GM20000 (cell line): ENCODE results near the gene VAV1.

Experiments used
- DNase-seq: peaks from one replicate; pipeline ENCODE4 v3.0.0; 2012; ENCODE audit warnings: low spot score
- TF ChIP-seq, protein P1 (sequence below): IDR thresholded peaks from 2 replicates; pipeline ENCODE4 v1.5.1; 2012; ENCODE audit warnings: mild to moderate bottlenecking, control low read depth; ENCODE audit errors: extremely low read depth, missing control alignments

The VAV1 gene

DNA sequence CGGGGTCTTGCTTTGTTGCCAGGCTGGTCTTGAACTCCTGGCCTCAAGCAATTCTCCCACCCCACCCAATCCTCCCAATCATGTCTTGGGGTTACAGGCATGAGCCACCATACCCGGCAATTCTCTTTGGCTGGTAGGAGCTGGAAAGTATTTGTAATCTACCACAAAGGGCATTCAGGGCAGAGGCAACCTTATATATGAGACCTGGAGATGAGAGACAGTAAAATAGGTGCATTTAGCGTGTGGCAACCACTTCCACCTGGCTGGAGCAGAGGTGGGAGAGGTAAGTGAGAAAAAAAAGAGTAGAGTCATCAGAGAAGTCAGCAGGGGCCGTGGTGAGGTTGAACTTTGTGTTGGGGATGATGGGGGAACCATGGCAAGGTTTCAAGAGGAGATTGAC lies 36.8 kb downstream of the VAV1 start:
- no peak for DNase-seq
- TF ChIP-seq, protein P1, sequence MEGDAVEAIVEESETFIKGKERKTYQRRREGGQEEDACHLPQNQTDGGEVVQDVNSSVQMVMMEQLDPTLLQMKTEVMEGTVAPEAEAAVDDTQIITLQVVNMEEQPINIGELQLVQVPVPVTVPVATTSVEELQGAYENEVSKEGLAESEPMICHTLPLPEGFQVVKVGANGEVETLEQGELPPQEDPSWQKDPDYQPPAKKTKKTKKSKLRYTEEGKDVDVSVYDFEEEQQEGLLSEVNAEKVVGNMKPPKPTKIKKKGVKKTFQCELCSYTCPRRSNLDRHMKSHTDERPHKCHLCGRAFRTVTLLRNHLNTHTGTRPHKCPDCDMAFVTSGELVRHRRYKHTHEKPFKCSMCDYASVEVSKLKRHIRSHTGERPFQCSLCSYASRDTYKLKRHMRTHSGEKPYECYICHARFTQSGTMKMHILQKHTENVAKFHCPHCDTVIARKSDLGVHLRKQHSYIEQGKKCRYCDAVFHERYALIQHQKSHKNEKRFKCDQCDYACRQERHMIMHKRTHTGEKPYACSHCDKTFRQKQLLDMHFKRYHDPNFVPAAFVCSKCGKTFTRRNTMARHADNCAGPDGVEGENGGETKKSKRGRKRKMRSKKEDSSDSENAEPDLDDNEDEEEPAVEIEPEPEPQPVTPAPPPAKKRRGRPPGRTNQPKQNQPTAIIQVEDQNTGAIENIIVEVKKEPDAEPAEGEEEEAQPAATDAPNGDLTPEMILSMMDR: no peak

DNA sequence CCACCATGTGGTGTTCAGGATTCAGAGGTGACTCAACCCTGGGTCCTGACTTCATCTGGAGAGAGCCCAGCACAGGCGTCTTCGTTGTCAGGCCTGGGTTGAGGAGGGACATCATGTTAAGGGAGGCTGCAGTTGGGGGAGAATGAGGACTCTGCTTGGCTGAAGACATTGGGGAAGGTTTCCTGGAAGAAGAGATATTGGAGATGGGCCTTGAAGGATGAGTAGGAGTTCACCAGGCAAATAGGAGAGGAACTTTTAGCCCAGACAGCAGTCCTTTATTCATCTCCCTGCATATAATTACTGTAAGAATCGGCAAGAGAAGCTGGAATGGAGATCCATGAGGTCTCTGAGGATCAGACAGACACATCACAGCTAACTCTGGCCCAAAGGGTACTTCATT lies 38.9 kb downstream of the VAV1 start:
- no peak for DNase-seq
- TF ChIP-seq, protein P1: no peak

DNA sequence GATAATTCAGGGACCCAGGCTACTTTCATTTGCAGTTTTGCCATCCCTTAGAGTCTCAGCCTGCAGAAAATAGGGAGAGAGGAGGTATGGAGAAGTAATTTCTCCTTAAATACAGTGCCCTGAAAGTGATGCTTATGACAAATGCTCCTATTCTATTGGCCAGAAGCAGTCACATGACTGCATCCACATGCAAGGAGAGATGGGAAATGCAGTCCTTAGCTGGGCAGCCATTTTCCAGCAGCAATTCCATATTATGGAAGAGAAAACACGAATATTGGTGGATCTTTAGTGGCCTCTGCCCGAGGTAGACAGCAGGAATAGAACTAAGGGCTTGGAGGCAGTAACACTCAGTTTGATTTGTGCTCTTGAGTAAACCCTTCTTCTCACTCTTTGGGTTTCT lies 39.4 kb downstream of the VAV1 start:
- TF ChIP-seq, protein P1: no peak
- no peak for DNase-seq

DNA sequence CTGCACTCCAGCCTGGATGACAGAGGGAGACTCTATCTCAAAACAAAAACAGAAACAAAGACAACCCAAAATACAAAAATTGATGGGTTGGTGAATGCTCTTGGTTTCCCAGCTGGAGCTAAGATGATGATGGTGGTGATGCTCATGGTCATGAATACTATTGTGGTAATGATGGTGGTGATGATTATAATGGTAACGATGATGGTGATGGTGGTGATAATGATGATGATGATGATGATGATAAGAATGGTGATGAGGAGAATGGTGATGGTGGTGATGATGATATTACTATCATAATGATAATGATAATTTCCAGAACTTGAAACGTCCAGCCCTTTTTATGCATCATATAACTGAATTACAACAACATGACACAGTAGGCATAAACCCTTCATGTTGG lies 40.1 kb downstream of the VAV1 start:
- TF ChIP-seq, protein P1: no peak
- DNase-seq: no peak

DNA sequence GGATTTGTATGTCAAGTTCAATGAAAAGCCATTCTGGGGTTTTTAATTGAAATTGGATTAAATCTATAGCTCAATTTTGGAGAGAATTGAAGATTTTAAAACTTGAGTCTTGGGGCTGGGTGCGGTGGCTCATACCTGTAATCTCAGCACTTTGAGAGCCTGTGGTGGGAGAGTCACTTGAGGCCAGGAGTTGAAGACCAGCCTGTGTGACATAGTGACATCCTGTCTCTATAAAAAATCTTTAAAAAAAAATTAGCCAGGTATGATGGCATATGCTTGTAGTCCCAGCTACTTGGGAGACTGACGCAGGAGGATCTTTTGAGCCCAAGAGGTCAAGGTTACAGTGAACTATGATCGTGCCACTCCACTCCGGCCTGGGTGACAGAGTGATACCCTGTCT lies 41.2 kb downstream of the VAV1 start:
- TF ChIP-seq, protein P1: no peak
- no peak for DNase-seq

DNA sequence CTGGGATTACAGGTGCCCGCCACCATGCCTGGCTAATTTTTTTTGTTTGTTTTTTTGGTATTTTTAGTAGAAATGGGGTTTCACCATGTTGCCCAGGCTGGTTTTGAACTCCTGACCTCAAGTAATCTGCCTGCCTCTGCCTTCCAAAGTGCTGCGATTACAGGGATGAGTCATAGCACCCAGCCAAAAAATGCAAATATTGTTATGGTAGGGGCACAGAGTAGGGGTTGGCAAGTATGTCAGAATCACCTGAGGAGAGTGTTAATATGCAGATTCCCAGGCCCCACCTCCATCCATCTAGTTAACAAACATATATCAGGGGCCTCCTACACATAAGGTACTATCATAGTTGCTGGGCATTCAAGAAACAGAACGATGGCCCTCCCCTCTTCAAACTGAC lies 44.7 kb downstream of the VAV1 start:
- DNase-seq: no peak
- TF ChIP-seq, protein P1: no peak

DNA sequence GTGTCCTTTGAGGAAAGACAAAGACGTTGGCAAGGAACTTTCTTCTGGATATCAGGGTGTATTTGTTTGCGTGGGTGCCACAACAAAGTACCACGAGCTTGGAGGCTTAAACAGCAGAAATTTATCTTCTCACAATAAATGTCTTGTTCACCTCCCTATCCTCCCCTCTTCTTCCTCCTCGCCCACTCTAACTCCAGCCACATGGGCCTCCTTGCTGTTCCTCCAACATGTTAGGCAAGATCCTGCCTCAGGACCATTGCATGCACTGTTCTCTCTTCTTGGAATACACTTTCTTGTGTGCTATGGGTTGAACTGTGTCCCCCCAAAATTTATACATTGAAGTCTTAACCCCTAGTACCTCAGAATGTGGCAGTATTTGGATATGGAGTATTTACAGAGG lies 45.7 kb downstream of the VAV1 start:
- no peak for DNase-seq
- TF ChIP-seq, protein P1: no peak
